Activated CD4-positive, alpha-beta T cell treated with anti-CD3 and anti-CD28 coated beads, Interleukin-2, amount 10 ng/mL, durations not matched to agents 24 days and 14 days (primary cell): ENCODE data around the gene LFNG. TPM values are rescaled to one million over a fixed set of nuclear protein-coding genes. Genes with fewer than 3 reads are reported as not detected.

Experiments used
- DNase-seq: peaks from one replicate; pipeline ENCODE4 v3.0.0; 2022
- H3K27ac Mint-ChIP-seq: one replicate; pipeline ENCODE4 v1.8.0; 2022; ENCODE audit warnings: mild to moderate bottlenecking, mixed read lengths
- H3K27me3 Mint-ChIP-seq: one replicate; pipeline ENCODE4 v1.8.0; 2022; ENCODE audit warnings: mixed read lengths
- H3K36me3 Mint-ChIP-seq: one replicate; pipeline ENCODE4 v1.8.0; 2022; ENCODE audit warnings: low read depth, mild to moderate bottlenecking, mixed read lengths
- H3K4me1 Mint-ChIP-seq: one replicate; pipeline ENCODE4 v1.8.0; 2021; ENCODE audit warnings: mixed read lengths
- H3K4me3 Mint-ChIP-seq: one replicate; pipeline ENCODE4 v1.8.0; 2022; ENCODE audit warnings: mild to moderate bottlenecking, moderate library complexity, mixed read lengths
- H3K9me3 Mint-ChIP-seq: one replicate; pipeline ENCODE4 v1.8.0; 2021; ENCODE audit warnings: mixed read lengths
- intact Hi-C: fragments of 100-400 bp; cut with micrococcal nuclease; formaldehyde crosslinking; loops from one replicate; pipeline ENCODE4 v1.15.1; 2023
- total RNA-seq: library from RNA; stranded (reverse); gene quantifications from 2 replicates; pipeline ENCODE4 v1.2.3, GENCODE V29; 2022

The LFNG gene
- total RNA-seq, 1 donor from 2014 or later = 34.2 TPM

DNA sequence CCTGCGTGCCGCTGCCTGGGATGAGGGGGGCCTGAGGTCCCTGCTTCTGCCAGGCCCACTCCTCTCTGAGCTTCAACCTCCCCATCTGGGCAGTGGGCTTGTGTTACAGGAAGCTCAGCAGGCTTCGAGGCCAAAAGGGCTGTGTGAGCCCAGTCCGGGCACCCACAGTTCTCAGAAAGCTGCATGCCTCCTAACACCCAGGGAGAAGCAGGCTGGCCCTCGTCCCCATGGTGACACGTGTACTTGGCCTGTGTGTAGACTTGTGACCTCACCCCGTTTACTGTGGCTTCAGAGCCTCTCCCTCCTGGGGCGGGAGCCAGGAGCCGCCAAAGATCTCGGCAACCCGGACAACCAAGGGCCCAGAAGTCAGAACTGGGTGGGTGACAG is 41.2 kb upstream of the LFNG start:
- no peak overlapping the region for H3K27ac Mint-ChIP-seq
- no peak overlapping the region for H3K4me3 Mint-ChIP-seq
- H3K36me3 Mint-ChIP-seq = no peaks in the 10 kb centered on the region
- intact Hi-C loops = loop anchor here (5.0 kb wide), 1 partner anchor 44 kb away; no protein-coding TSS in a partner anchor
- H3K27me3 Mint-ChIP-seq = peaks cover 2% of the 10 kb centered on the region
- peak; percentile 59 for DNase-seq
- H3K4me1 Mint-ChIP-seq = peaks cover 3% of the 10 kb centered on the region
- H3K9me3 Mint-ChIP-seq = no peaks in the 10 kb centered on the region

DNA sequence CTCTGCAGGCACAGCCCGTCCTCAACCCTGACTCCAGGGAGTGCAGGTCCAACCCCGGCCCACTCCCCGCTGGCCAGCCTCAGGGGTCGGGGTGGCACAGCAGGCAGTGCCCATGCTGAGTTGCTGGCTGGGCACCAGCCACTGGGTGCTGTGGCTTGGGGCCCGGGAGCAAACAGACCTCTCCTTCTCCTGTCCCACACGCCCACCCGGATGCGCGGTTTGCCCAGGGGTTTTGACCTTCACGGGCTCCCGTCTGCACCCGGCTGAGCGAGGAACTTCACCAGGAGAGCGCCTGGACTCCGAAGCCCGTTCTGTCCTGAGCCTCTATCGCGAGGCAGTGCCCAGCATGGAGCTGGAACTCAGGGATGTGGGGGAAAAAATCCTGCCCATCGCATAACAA is 40.8 kb upstream of the LFNG start:
- no peak for DNase-seq
- no peaks in the 10 kb centered on the region for H3K9me3 Mint-ChIP-seq
- intact Hi-C loops = loop anchor here (5.0 kb wide), 1 partner anchor 44 kb away; no protein-coding TSS in a partner anchor
- H3K36me3 Mint-ChIP-seq = no peaks in the 10 kb centered on the region
- no peak overlapping the region for H3K4me3 Mint-ChIP-seq
- peaks cover 2% of the 10 kb centered on the region for H3K27me3 Mint-ChIP-seq
- H3K27ac Mint-ChIP-seq = no peak overlapping the region
- peaks cover 3% of the 10 kb centered on the region for H3K4me1 Mint-ChIP-seq

DNA sequence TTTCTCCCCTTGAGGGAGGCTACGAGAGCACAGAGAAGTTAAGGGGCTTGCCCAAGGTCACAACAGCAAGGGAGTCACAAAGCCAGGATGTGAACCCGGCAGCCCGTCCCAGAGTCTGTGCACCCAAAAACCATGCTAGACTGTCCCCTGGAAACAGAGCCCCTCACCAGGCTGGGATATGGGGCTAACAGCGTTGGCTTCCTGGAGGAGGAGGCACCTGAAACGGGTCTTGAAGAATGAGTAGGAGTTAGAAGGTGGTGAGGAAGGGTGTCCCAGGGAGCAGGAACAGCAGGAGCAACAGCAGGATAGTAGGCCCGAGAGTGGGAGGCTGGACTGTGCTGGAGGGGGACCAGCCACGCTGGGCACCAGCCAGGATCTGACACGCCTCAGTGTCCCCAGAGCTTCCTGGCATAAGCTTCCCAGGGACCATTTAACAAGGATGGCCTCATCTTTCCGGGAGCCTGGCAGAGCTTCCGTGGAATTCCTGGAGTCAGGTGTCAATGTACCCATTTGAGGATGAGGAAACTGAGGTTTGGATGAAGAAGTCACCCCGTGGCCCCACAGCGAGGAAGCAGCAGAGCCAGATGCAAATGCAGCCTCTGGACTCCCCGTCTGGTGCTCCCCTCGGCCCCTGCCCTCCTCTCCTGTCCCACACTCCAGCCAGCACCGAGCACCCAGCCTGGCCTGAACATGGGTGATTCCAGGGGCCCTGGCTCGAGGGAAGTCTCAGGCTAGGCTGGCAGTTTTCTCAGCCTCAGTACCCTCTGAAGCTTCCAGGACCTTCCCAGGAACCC is 40.1 kb upstream of the LFNG start:
- no peak overlapping the region for H3K4me3 Mint-ChIP-seq
- no peak for DNase-seq
- no peaks in the 10 kb centered on the region for H3K36me3 Mint-ChIP-seq
- intact Hi-C loops = loop anchor here (5.0 kb wide), 1 partner anchor 43 kb away; no protein-coding TSS in a partner anchor
- H3K27ac Mint-ChIP-seq = peak overlapping the region; percentile 57
- H3K9me3 Mint-ChIP-seq = no peaks in the 10 kb centered on the region
- peaks cover 3% of the 10 kb centered on the region for H3K4me1 Mint-ChIP-seq
- H3K27me3 Mint-ChIP-seq = peaks cover 2% of the 10 kb centered on the region

DNA sequence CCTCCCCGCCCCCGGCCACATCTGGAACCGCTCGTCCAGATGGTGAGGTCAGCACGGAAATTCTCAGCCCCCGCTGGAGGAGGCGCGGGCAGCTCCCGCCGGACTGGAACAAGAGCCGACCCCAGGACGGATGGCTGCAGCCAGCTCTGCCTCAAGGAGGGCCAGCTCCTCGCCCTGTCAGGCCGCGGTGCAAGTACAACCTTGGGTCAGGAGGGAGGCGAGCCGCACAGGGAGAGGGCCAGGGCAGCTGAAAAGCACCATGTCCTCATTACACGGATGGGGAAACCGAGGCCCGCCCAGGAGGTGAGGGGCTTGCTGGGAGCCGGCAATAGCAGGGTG is 39.5 kb upstream of the LFNG start:
- Mint-ChIP-seq H3K27ac (no peak overlapping the region), H3K4me3 (no peak overlapping the region), H3K27me3 (peaks cover 3% of the 10 kb centered on the region), H3K4me1 (peaks cover 3% of the 10 kb centered on the region), H3K36me3 (no peaks in the 10 kb centered on the region), H3K9me3 (no peaks in the 10 kb centered on the region)
- intact Hi-C loops = no loop called here
- no peak for DNase-seq

DNA sequence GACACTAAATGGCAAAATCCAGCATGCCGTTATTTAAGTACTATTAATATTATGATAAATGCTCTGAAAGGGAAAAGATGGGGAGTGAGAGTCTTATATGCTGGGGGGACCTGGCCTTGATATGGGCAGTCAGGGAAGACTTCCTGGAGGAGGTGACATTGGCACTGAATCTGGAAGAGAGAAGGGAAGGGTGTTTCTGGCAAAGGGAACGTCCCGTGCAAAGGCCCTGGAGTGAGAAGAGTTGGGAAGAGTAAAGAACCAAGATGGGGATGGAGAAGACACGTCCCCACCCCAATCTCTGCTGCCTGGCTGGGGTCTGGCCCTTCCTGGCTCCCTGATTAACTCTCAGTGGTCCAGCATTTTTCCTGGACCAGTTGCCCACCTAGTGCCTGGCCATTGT is 38.4 kb upstream of the LFNG start:
- Mint-ChIP-seq H3K36me3 (no peaks in the 10 kb centered on the region), H3K9me3 (no peaks in the 10 kb centered on the region), H3K4me3 (no peak overlapping the region), H3K27me3 (peaks cover 3% of the 10 kb centered on the region), H3K4me1 (peaks cover 3% of the 10 kb centered on the region), H3K27ac (no peak overlapping the region)
- no peak for DNase-seq
- intact Hi-C loops = no loop called here

DNA sequence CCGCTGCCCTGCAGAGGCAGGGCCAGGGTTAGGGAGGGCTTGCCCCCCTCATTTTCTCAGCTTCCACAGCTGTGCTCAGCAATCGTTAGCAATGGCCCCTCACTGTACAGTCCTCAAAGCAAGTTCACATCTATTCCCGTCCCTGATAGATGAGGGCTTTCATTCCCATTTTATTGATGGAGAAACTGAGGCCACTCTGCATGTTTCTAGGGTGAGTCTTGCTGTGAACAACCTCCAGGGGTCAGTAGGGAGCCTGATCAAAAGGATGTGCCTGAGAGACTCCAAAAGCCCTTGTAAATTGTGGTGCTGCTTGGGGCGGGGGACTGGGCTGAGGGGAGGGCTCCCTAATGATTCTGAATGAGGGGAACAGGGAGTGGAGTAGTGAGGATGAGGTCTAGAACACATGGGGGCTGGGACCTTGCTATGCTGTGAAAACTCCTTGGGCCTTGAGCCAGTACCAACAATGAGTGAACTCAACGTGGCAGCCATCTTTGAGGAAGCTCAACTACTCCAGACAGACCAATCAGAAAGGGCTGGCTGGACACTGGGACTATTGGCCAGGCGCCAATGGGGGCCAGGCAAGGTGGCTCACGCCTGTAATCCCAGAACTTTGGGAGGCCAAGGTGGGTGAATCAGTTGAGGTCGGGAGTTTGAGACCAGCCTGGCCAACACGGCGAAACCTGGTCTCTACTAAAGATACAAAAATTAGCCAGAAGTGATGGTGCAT is 36.7 kb upstream of the LFNG start:
- Mint-ChIP-seq H3K36me3 (no peaks in the 10 kb centered on the region), H3K9me3 (no peaks in the 10 kb centered on the region), H3K27me3 (peaks cover 3% of the 10 kb centered on the region), H3K4me3 (no peak overlapping the region), H3K27ac (no peak overlapping the region), H3K4me1 (no peaks in the 10 kb centered on the region)
- no peak for DNase-seq
- intact Hi-C loops = no loop called here

DNA sequence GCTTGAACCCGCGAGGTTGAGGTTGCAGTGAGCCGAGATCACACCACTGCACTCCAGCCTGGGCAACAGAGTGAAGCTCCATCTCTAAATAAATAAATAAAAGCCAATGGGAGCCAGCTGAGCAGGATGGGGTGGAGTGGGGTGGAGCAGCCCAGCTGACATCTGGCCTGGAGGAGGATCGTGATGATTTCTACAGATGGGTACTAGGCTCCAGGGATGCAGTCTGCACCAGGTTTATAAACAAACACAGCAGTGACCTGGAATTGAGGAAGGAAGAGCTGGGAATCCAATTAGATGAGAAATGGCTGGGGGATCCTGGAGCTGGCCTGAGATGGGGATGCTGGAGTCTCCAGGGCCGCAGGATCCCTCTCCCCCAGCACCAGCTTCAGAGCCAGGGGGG is 36.1 kb upstream of the LFNG start:
- Mint-ChIP-seq H3K27ac (no peak overlapping the region), H3K27me3 (peaks cover 3% of the 10 kb centered on the region), H3K4me3 (no peak overlapping the region), H3K9me3 (no peaks in the 10 kb centered on the region), H3K36me3 (no peaks in the 10 kb centered on the region), H3K4me1 (no peaks in the 10 kb centered on the region)
- DNase-seq = no peak
- intact Hi-C loops = no loop called here

DNA sequence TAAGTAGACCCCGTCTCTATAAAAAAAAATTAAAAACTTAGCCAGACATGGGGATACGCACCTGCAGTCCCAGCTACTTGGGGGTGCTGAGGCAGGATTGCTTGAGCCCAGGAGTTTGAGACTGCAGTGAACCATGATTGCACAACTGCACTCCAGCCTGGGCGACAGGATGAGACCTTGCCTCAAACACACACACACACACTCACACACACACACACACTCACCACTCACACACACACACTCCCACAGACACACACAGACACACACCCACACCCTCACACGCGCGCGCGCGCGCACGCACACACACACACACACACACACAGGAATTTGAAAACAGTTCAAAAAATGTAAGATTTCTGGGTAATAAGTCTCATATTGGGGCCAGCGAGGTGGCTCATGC is 34.7 kb upstream of the LFNG start:
- no peak for DNase-seq
- Mint-ChIP-seq H3K4me3 (no peak overlapping the region), H3K4me1 (no peaks in the 10 kb centered on the region), H3K36me3 (no peaks in the 10 kb centered on the region), H3K27me3 (peaks cover 5% of the 10 kb centered on the region), H3K9me3 (no peaks in the 10 kb centered on the region), H3K27ac (no peak overlapping the region)
- intact Hi-C loops = no loop called here

DNA sequence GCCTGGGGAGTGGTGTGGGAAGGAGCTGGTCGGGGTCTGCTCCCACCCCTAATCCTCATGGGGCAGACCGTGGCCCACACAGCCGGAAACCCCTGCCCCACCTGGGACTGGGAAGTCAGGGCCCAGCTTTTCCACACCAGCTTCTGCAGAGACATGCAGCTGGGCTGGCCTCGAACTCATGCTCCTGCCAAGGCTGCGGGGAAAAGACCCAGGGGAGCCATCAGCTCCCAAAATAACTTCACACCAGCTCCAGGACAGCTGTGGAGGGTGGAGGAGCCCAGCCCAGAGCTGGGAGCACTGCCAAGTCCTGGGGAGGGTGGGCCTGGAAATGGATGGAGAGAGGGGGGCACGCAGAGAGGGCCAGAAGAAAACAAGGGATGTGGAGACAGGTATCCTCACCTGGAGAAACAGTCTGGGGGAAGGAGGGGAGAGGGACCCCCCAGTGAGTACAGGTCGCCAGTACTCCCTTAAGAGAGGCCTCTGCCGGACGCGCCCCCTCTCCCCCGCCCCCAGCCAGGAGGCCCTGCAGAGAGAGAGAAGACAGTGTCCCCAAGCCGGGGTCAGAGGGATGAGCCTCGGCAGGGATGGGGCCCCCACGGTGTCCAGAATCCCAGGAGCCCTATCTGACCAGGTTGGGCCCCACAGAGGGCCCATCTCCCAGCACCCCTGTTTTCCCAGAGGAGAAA is 31.8 kb upstream of the LFNG start:
- Mint-ChIP-seq H3K9me3 (peaks cover 11% of the 10 kb centered on the region), H3K36me3 (no peaks in the 10 kb centered on the region), H3K27ac (no peak overlapping the region), H3K4me1 (no peaks in the 10 kb centered on the region), H3K4me3 (no peak overlapping the region), H3K27me3 (peaks cover 8% of the 10 kb centered on the region)
- intact Hi-C loops = no loop called here
- no peak for DNase-seq

DNA sequence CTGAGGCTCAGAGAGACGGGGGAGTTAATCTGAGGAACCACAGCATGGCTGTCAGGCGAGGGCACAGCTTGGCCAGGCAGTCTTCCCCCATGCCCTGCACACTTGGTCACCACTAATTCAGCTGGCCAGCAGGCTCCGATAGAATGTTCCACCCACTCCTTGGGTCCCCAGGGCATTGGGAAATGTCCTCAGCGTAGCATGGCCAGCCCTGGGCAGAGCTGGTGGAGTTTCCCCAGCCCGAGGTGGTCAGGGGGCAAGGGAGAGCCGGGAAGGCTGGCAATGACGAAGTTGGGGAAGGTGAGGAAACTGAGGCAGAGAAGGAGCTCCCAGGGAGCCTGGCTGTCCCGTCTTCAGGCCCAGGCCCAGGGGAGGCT is 31.3 kb upstream of the LFNG start:
- Mint-ChIP-seq H3K4me1 (no peaks in the 10 kb centered on the region), H3K4me3 (no peak overlapping the region), H3K9me3 (peaks cover 11% of the 10 kb centered on the region), H3K36me3 (no peaks in the 10 kb centered on the region), H3K27ac (no peak overlapping the region), H3K27me3 (peaks cover 8% of the 10 kb centered on the region)
- no peak for DNase-seq
- intact Hi-C loops = no loop called here

DNA sequence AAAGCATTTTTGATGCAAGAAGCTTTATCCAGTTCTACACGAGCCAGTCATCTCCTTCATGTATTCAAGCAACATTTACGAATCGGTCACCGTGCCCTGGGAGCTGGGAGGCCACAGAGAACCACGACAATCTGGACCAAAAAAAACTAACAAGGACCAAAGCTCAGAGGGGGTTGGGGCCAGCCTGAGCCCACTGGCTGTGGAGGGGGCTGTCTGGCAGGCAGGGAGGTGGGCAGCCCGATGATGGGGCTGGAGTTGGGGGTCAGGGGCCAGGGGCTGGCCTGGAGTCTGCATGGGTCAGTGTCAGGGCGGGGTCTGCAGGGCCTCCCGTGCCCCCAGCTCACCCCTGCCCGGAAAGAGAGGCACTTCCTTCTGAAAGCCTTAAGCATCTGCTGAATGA is 30.9 kb upstream of the LFNG start:
- Mint-ChIP-seq H3K4me1 (no peaks in the 10 kb centered on the region), H3K27ac (no peak overlapping the region), H3K27me3 (peaks cover 10% of the 10 kb centered on the region), H3K4me3 (no peak overlapping the region), H3K36me3 (no peaks in the 10 kb centered on the region), H3K9me3 (peaks cover 11% of the 10 kb centered on the region)
- intact Hi-C loops = no loop called here
- DNase-seq = no peak

DNA sequence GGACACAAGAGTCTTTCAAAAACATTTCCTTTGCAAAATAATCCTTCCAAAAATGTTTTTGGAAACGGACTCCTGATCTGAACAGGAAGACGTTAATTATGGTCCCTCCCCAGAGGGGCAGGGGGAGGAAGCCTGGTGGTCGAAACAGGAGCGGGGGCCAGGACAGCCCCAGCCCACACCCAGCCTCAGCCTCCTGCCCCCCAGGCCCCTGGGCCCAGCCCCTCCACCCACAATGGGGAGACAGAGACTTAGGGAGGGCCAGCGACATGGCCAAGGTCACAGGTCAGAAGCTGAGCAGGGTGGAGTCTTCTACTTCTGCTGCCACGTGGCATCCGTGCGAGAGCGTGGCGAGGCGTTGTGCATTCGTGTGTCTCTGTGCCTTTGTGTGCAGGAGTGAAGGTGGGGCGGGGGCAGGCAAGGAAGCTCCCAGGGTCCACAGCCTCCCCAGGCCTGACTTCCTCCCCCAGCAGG is 29.4 kb upstream of the LFNG start:
- Mint-ChIP-seq H3K9me3 (peaks cover 11% of the 10 kb centered on the region), H3K27me3 (peaks cover 9% of the 10 kb centered on the region), H3K36me3 (no peaks in the 10 kb centered on the region), H3K4me1 (no peaks in the 10 kb centered on the region), H3K27ac (no peak overlapping the region), H3K4me3 (no peak overlapping the region)
- DNase-seq = no peak
- intact Hi-C loops = no loop called here

DNA sequence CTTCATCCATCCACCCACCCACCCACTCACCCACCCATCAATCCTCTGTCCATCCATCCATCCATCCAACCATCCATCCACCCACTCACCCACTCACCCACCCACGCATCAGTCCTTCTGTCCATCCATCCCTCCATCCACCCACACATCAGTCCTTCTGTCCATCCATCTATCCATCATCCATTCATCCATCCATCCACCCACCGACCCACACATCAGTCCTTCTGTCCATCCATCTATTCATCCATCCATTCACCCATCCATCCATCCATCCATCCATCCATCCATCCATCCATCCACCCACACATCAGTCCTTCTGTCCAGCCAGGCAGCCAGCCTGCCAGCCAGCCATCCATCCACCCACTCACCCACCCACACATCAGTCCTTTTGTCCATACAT is 27.5 kb upstream of the LFNG start:
- no peaks in the 10 kb centered on the region for H3K36me3 Mint-ChIP-seq
- no peak overlapping the region for H3K27ac Mint-ChIP-seq
- peaks cover 9% of the 10 kb centered on the region for H3K27me3 Mint-ChIP-seq
- H3K4me1 Mint-ChIP-seq = no peaks in the 10 kb centered on the region
- no peak for DNase-seq
- no peak overlapping the region for H3K4me3 Mint-ChIP-seq
- intact Hi-C loops = no loop called here
- peaks cover 11% of the 10 kb centered on the region for H3K9me3 Mint-ChIP-seq
